NCI-H2107 treated with DMSO at 0.1 percent for 48 hours (cell line): Measurements from ENCODE around the gene PTPRO.
"Not testable (repeated sequence)": the region's sequence is repeated elsewhere in the genome, so short reads cannot be mapped to it uniquely, and the experiment has no call there.

Experiments
- DNase-seq: peaks from one replicate; lab custom pipeline; 2025; ENCODE audit not compliant: unreplicated experiment; lab: John Stamatoyannopoulos, UW

Gene PTPRO

GRCh38 chr12:15599266-15600037 is 277.1 kb downstream of the PTPRO start:
- peak; percentile 15 for DNase-seq

- no peak for DNase-seq
Measured at GRCh38 chr12:15600223-15600935, 278.1 kb downstream of the PTPRO start.

- DNase-seq = no peak
Measured at GRCh38 chr12:15601210-15601800, 279.0 kb downstream of the PTPRO start.

- no peak for DNase-seq
Measured at GRCh38 chr12:15602051-15602672, 279.9 kb downstream of the PTPRO start.

GRCh38 chr12:15603474-15604085 is 281.3 kb downstream of the PTPRO start:
- peak; percentile 70 for DNase-seq

- no peak for DNase-seq
Measured at GRCh38 chr12:15605881-15606590, 283.7 kb downstream of the PTPRO start.

- DNase-seq = no peak
Measured at GRCh38 chr12:15608406-15608805, 286.1 kb downstream of the PTPRO start.

- no peak for DNase-seq
Measured at GRCh38 chr12:15608941-15609340, 286.6 kb downstream of the PTPRO start.

GRCh38 chr12:15613981-15614380 is 291.7 kb downstream of the PTPRO start:
- DNase-seq = no peak

- not testable (repeated sequence) for DNase-seq
Measured at GRCh38 chr12:15616495-15616894, 294.2 kb downstream of the PTPRO start.

- DNase-seq = no peak
Measured at GRCh38 chr12:15620741-15621539, 298.6 kb downstream of the PTPRO start.

- no peak for DNase-seq
Measured at GRCh38 chr12:15625075-15625474, 302.8 kb downstream of the PTPRO start.

- DNase-seq = no peak
Measured at GRCh38 chr12:15627995-15628945, 306.0 kb downstream of the PTPRO start.

- no peak for DNase-seq
Measured at GRCh38 chr12:15629108-15629507, 306.8 kb downstream of the PTPRO start.

- no peak for DNase-seq
Measured at GRCh38 chr12:15629761-15630160, 307.5 kb downstream of the PTPRO start.

GRCh38 chr12:15631007-15631715 is 308.9 kb downstream of the PTPRO start:
- no peak for DNase-seq

GRCh38 chr12:15632708-15633107 is 310.4 kb downstream of the PTPRO start:
- no peak for DNase-seq

- no peak for DNase-seq
Measured at GRCh38 chr12:15633201-15633600, 310.9 kb downstream of the PTPRO start.
